Measurements from ENCODE around the gene SETX. TPM values are rescaled to one million over a fixed set of nuclear protein-coding genes. Genes with fewer than 3 reads are reported as not detected.

Gene SETX
- polyA plus RNA-seq, 1 experiment = 15.3 TPM

DNA sequence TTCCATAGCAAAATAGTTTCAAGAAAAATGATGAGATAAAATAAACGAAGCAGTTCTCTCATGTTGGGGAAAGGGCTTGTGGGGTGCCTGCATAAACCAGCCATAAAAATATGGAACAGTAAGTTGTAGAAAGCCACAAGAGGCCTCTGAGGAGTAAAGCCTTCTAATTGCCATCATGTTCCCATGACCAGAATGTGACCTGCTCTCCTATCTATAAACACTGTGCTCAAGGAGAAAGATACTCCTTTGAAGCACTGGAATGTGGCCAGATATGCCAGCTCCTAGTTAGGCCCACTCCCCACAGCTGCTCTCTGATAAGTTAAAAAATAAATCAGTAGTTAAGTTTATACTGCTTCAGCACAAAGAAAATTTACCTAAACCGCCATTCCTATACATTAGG lies 65.8 kb downstream of the SETX start:
- CTCF ChIA-PET = no interaction called here

DNA sequence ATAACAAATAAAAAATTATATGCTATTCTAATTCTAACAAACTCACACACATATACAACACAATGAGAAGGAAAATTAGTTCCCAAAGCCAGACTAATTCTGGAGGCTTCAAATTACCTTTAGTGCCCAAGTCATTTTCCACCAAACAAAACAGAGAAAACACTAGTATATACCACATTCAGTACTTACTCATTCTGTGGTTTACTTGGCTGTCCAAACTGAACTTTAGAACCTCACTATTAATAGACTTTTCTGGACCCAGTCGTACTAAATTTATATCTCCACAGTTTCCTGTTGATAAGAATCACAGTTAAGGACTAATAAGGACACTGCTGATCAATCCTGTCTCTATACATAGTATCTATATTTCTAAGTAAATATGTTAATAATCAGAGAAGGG lies 66.4 kb downstream of the SETX start:
- Histone ChIP-seq H3K36me3 (ENCODE audit: control insufficient read depth, insufficient read depth, low read length) (peaks cover 9% of the 10 kb centered on the region), H3K27me3 (ENCODE audit: control insufficient read depth, insufficient read depth, low read length) (no peaks in the 10 kb centered on the region), H3K4me3 (ENCODE audit: low read depth, low read length) (no peak overlapping the region)
- TF ChIP-seq, protein P1, sequence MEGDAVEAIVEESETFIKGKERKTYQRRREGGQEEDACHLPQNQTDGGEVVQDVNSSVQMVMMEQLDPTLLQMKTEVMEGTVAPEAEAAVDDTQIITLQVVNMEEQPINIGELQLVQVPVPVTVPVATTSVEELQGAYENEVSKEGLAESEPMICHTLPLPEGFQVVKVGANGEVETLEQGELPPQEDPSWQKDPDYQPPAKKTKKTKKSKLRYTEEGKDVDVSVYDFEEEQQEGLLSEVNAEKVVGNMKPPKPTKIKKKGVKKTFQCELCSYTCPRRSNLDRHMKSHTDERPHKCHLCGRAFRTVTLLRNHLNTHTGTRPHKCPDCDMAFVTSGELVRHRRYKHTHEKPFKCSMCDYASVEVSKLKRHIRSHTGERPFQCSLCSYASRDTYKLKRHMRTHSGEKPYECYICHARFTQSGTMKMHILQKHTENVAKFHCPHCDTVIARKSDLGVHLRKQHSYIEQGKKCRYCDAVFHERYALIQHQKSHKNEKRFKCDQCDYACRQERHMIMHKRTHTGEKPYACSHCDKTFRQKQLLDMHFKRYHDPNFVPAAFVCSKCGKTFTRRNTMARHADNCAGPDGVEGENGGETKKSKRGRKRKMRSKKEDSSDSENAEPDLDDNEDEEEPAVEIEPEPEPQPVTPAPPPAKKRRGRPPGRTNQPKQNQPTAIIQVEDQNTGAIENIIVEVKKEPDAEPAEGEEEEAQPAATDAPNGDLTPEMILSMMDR (IDR thresholded peaks at IDR 0.05; ENCODE audit: insufficient read depth, low read depth, low read length) = no peak
- ChIA-PET POLR2A (no interaction called here), CTCF (interaction anchor here (0.9 kb wide), 1 partner anchor 19 kb away, joined by 3 read pairs; no protein-coding TSS in a partner anchor)
- peak; percentile 31 for DNase-seq (ENCODE audit: low read depth)

More for the DNA sequence above, 65.8 kb downstream of the SETX start:
- Histone ChIP-seq H3K36me3 (ENCODE audit: control insufficient read depth, insufficient read depth, low read length) (peaks cover 7% of the 10 kb centered on the region), H3K27me3 (ENCODE audit: control insufficient read depth, insufficient read depth, low read length) (no peaks in the 10 kb centered on the region), H3K4me3 (ENCODE audit: low read depth, low read length) (no peak overlapping the region)
- POLR2A ChIA-PET = no interaction called here
- TF ChIP-seq, protein P1 (IDR thresholded peaks at IDR 0.05; ENCODE audit: insufficient read depth, low read depth, low read length) = no peak
- DNase-seq (ENCODE audit: low read depth) = no peak

DNA sequence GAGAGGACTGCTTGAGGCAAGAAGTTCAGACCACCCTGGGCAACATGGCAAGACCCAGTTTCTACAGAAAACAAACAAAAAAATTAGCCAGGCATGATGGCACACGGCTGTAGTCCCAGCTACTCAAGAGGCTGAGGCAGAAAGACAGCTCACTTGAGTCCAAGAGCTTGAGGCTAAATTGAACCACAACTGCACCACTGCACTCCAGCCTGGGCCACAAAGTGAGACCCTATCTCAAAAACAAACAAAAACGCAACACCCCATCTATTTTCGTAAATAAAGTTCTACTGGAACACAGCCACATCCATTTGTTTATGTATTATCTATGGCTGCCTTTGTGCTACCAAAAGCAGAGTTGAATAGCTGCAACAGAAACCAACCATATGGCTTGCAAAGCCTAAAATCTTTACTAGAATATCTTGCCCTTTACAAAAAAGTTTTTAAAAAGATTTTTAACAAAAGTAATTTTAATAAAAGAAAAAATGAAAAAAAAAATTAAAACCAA lies 67.5 kb downstream of the SETX start:
- CTCF ChIA-PET = interaction anchor here (1.2 kb wide), 1 partner anchor 11 kb away, joined by 3 read pairs; no protein-coding TSS in a partner anchor
- H3K4me3 ChIP-seq (ENCODE audit: low read depth, low read length) = no peak overlapping the region
- peaks cover 15% of the 10 kb centered on the region for H3K36me3 ChIP-seq (ENCODE audit: control insufficient read depth, insufficient read depth, low read length)
- TF ChIP-seq, protein P1 (IDR thresholded peaks at IDR 0.05; ENCODE audit: insufficient read depth, low read depth, low read length) = no peak
- DNase-seq (ENCODE audit: low read depth) = no peak
- POLR2A ChIA-PET = no interaction called here
- H3K27me3 ChIP-seq (ENCODE audit: control insufficient read depth, insufficient read depth, low read length) = no peaks in the 10 kb centered on the region

DNA sequence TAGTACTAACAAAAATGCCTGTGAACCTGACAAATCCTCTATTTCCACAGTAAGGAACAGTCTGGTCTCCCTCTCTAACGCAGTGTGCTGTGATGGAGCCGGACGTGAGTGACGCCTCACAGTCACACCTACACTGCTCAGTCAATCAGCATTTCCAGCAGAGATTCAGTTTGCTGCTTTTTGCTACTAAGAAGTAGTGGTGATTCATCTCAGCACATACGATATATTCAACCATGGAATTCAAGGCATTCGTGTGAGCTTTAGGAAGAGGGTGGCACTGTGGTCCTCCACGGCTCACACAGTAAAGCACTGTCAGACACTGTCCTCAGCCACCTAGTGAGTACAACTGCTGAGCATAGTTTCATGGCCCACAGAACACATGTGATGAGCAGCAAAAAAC lies 70.9 kb downstream of the SETX start:
- peaks cover 16% of the 10 kb centered on the region for H3K36me3 ChIP-seq (ENCODE audit: control insufficient read depth, insufficient read depth, low read length)
- no peak for DNase-seq (ENCODE audit: low read depth)
- POLR2A ChIA-PET = no interaction called here
- TF ChIP-seq, protein P1 (IDR thresholded peaks at IDR 0.05; ENCODE audit: insufficient read depth, low read depth, low read length) = no peak
- no peak overlapping the region for H3K4me3 ChIP-seq (ENCODE audit: low read depth, low read length)
- H3K27me3 ChIP-seq (ENCODE audit: control insufficient read depth, insufficient read depth, low read length) = no peaks in the 10 kb centered on the region
- CTCF ChIA-PET = interaction anchor here (0.8 to 1.7 kb wide), 2 partner anchors 13 to 15 kb away, joined by 3 to 6 read pairs; no protein-coding TSS in a partner anchor

DNA sequence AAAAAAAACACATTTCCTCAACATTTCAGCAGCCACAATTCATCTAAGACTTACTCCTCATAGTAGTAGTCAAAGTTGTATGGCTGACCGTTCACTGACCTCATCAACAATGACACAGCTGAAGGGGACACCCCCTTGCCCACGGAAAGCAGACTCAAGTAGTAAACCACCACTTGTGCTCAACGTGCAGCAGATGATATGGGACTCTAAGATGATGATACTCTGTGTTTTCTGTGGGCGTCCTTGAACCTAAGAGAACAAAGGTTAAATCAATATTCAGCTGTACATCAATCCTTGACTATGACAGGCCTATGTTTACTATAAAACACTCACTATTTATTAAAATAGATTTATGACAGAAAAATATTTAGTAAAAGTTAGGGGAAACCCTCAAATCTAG lies 71.6 kb downstream of the SETX start:
- CTCF ChIA-PET = interaction anchor here (1.7 kb wide), 1 partner anchor 14 kb away, joined by 6 read pairs; no protein-coding TSS in a partner anchor
- TF ChIP-seq, protein P1 (IDR thresholded peaks at IDR 0.05; ENCODE audit: insufficient read depth, low read depth, low read length) = no peak
- POLR2A ChIA-PET = no interaction called here
- Histone ChIP-seq H3K27me3 (ENCODE audit: control insufficient read depth, insufficient read depth, low read length) (no peaks in the 10 kb centered on the region), H3K36me3 (ENCODE audit: control insufficient read depth, insufficient read depth, low read length) (peaks cover 16% of the 10 kb centered on the region), H3K4me3 (ENCODE audit: low read depth, low read length) (no peak overlapping the region)
- no peak for DNase-seq (ENCODE audit: low read depth)
